H9 (cell line): ENCODE measurements around the gene CAV3. TPM values are rescaled to one million over a fixed set of nuclear protein-coding genes. Genes with fewer than 3 reads are reported as not detected.

Experiments used
- DNase-seq: peaks from one replicate; pipeline ENCODE4 v3.0.0-alpha.2; 2017
- H2AFZ ChIP-seq: one replicate; pipeline ENCODE4 v1.6.1; 2013; ENCODE audit warnings: mild to moderate bottlenecking, low read length, control low read depth, moderate library complexity
- H2AK5ac ChIP-seq: 2 replicates; pipeline ENCODE4 v1.6.1; 2013; ENCODE audit warnings: low read length, control low read depth, mixed read lengths; ENCODE audit not compliant: insufficient read length
- H2BK120ac ChIP-seq: one replicate; pipeline ENCODE4 v1.6.1; 2013; ENCODE audit warnings: low read depth, mild to moderate bottlenecking, low read length, control low read depth, inconsistent platforms; ENCODE audit not compliant: poor library complexity, severe bottlenecking
- H2BK12ac ChIP-seq: 2 replicates; pipeline ENCODE4 v1.6.1; 2013; ENCODE audit warnings: low read length, control low read depth, mixed read lengths, low read depth; ENCODE audit not compliant: insufficient read length
- H2BK15ac ChIP-seq: 2 replicates; pipeline ENCODE4 v1.6.1; 2013; ENCODE audit warnings: low read depth, low read length, control low read depth
- H2BK20ac ChIP-seq: one replicate; pipeline ENCODE4 v1.6.1; 2013; ENCODE audit warnings: low read depth, mild to moderate bottlenecking, low read length, control low read depth, inconsistent platforms; ENCODE audit not compliant: poor library complexity, severe bottlenecking
- H2BK5ac ChIP-seq: 2 replicates; pipeline ENCODE4 v1.6.1; 2013; ENCODE audit warnings: low read length, control low read depth, mixed read lengths; ENCODE audit not compliant: insufficient read length
- H3K14ac ChIP-seq: 2 replicates; pipeline ENCODE4 v1.6.1; 2013; ENCODE audit warnings: low read length, control low read depth; ENCODE audit not compliant: insufficient read depth
- H3K18ac ChIP-seq: 2 replicates; pipeline ENCODE4 v1.6.1; 2013; ENCODE audit warnings: low read depth, mild to moderate bottlenecking, mixed read lengths, low read length, control low read depth; ENCODE audit not compliant: insufficient read length
- H3K23ac ChIP-seq: 2 replicates; pipeline ENCODE4 v1.6.1; 2013; ENCODE audit warnings: low read length, control low read depth, mixed read lengths, low read depth; ENCODE audit not compliant: insufficient read length
- H3K23me2 ChIP-seq: 2 replicates; pipeline ENCODE4 v1.6.1; 2013; ENCODE audit warnings: low read depth, mild to moderate bottlenecking, mixed read lengths, low read length, control low read depth; ENCODE audit not compliant: insufficient read length, poor library complexity, severe bottlenecking
- H3K27ac ChIP-seq: 2 replicates; pipeline ENCODE4 v1.5.1; 2013; ENCODE audit warnings: low read length, control low read depth, mixed read lengths, low read depth; ENCODE audit not compliant: insufficient read length
- H3K27me3 ChIP-seq: 2 replicates; pipeline ENCODE4 v1.6.1; 2013; ENCODE audit warnings: low read length, control low read depth, inconsistent platforms; ENCODE audit not compliant: insufficient read depth
- H3K4ac ChIP-seq: 2 replicates; pipeline ENCODE4 v1.6.1; 2013; ENCODE audit warnings: low read depth, mild to moderate bottlenecking, control low read depth, inconsistent platforms, low read length, moderate library complexity
- H3K4me1 ChIP-seq: 2 replicates; pipeline ENCODE4 v1.6.1; 2013; ENCODE audit warnings: low read length, control low read depth, inconsistent platforms; ENCODE audit not compliant: insufficient read depth
- H3K4me2 ChIP-seq: 2 replicates; pipeline ENCODE4 v1.6.1; 2013; ENCODE audit warnings: low read length, control low read depth, mixed read lengths; ENCODE audit not compliant: insufficient read length, insufficient read depth
- H3K56ac ChIP-seq: 2 replicates; pipeline ENCODE4 v1.6.1; 2013; ENCODE audit warnings: low read depth, mild to moderate bottlenecking, mixed read lengths, low read length, control low read depth; ENCODE audit not compliant: insufficient read length
- H3K79me1 ChIP-seq: 2 replicates; pipeline ENCODE4 v1.6.1; 2013; ENCODE audit warnings: low read depth, mild to moderate bottlenecking, moderate library complexity, low read length, control low read depth, inconsistent platforms; ENCODE audit not compliant: insufficient read depth, poor library complexity, severe bottlenecking
- H3K79me2 ChIP-seq: 2 replicates; pipeline ENCODE4 v1.6.1; 2013; ENCODE audit warnings: low read length, control low read depth, inconsistent platforms; ENCODE audit not compliant: insufficient read depth
- H3K9ac ChIP-seq: 2 replicates; pipeline ENCODE4 v1.6.1; 2013; ENCODE audit warnings: low read length, control low read depth, mixed read lengths; ENCODE audit not compliant: insufficient read length; ENCODE audit errors: extremely low read depth
- H3K9me3 ChIP-seq: one replicate; pipeline ENCODE4 v1.6.1; 2013; ENCODE audit warnings: low read depth, low read length, inconsistent platforms; ENCODE audit not compliant: control insufficient read depth
- H3T11ph ChIP-seq: one replicate; pipeline ENCODE4 v1.6.1; 2013; ENCODE audit warnings: mild to moderate bottlenecking, low read length, control low read depth, inconsistent platforms
- H4K20me1 ChIP-seq: one replicate; pipeline ENCODE4 v1.6.1; 2013; ENCODE audit not compliant: control insufficient read depth, insufficient read length, insufficient read depth
- H4K5ac ChIP-seq: 2 replicates; pipeline ENCODE4 v1.6.1; 2013; ENCODE audit warnings: low read depth, mild to moderate bottlenecking, mixed read lengths, low read length, control low read depth; ENCODE audit not compliant: insufficient read length
- H4K8ac ChIP-seq: replicated peaks from 2 replicates; pipeline ENCODE4 v1.6.1; 2013; ENCODE audit warnings: low read length, control low read depth, mixed read lengths, low read depth; ENCODE audit not compliant: insufficient read length
- H4K91ac ChIP-seq: 2 replicates; pipeline ENCODE4 v1.6.1; 2013; ENCODE audit warnings: low read depth, mild to moderate bottlenecking, moderate library complexity, mixed read lengths, low read length, control low read depth; ENCODE audit not compliant: insufficient read length
- H3K27ac Mint-ChIP-seq, 3 experiments: 2 replicates in 2 of 3; 3 replicates in 1 of 3; pipeline ENCODE4 v1.8.0; 2020 to 2021; ENCODE audit warnings: mixed read lengths in 3 of 3, mild to moderate bottlenecking in 1 of 3, moderate library complexity in 1 of 3
- H3K27me3 Mint-ChIP-seq: 2 replicates; pipeline ENCODE4 v1.8.0; 2021; ENCODE audit warnings: low read depth, mild to moderate bottlenecking, moderate library complexity, mixed read lengths
- H3K36me3 Mint-ChIP-seq, 3 experiments: 2 replicates in 2 of 3; 3 replicates in 1 of 3; pipeline ENCODE4 v1.8.0; 2020 to 2021; ENCODE audit warnings: low read depth in 3 of 3, mixed read lengths in 3 of 3; ENCODE audit not compliant: insufficient read depth in 1 of 3
- H3K4me1 Mint-ChIP-seq, 2 experiments: 2 replicates each; pipeline ENCODE4 v1.8.0; 2020; ENCODE audit warnings: mixed read lengths in 2 of 2
- H3K4me3 Mint-ChIP-seq, 2 experiments: 2 replicates in 1 of 2; 3 replicates in 1 of 2; pipeline ENCODE4 v1.8.0; 2020 to 2021; ENCODE audit warnings: mild to moderate bottlenecking in 2 of 2, mixed read lengths in 2 of 2, moderate library complexity in 1 of 2
- H3K9me3 Mint-ChIP-seq, 2 experiments: 2 replicates in 1 of 2; 3 replicates in 1 of 2; pipeline ENCODE4 v1.8.0; 2020; ENCODE audit warnings: mild to moderate bottlenecking in 2 of 2, mixed read lengths in 2 of 2, moderate library complexity in 1 of 2
- CTCF ChIP-seq: fragments of 200-600 bp; sonication (generic); conservative IDR thresholded peaks from 3 replicates; pipeline ENCODE4 v1.8.0; 2021; ENCODE audit warnings: antibody characterized with exemption, mild to moderate bottlenecking
- WGBS: extraction: QIAGEN DNeasy Blood & Tissue Kit; methylation state at CpG from one replicate; pipeline ENCODE4 v1.1.7; 2013; ENCODE audit warnings: missing lambda C conversion rate, low lambda C conversion rate, mixed read lengths; ENCODE audit not compliant: insufficient read length; ENCODE audit errors: extremely low coverage; 5-methylcytosine and 5-hydroxymethylcytosine counted together
- total RNA-seq: library from RNA; stranded (reverse); gene quantifications from 2 replicates; pipeline ENCODE4 v1.2.1, GENCODE V29; 2021

CAV3 gene
- total RNA-seq, 1 experiment from 2014 or later, result not detected

- Histone ChIP-seq H2BK12ac (no peak overlapping the region), H3K56ac (no peak overlapping the region), H2BK15ac (no peak overlapping the region), H3K79me1 (no peaks in the 10 kb centered on the region), H3K18ac (no peak overlapping the region), H4K91ac (no peak overlapping the region), H3K4me2 (no peak overlapping the region), H2AFZ (no peak overlapping the region), H4K20me1 (no peaks in the 10 kb centered on the region), H2AK5ac (no peak overlapping the region), H3K27ac (no peak overlapping the region), H3K9me3 (no peaks in the 10 kb centered on the region), H4K5ac (no peak overlapping the region), H4K8ac (no peak overlapping the region), H3K79me2 (no peaks in the 10 kb centered on the region), H3K14ac (no peak overlapping the region), H3K4ac (no peak overlapping the region), H3K27me3 (peaks cover 13% of the 10 kb centered on the region; the same call in 1 of the 2 replicates), H2BK5ac (no peak overlapping the region), H3T11ph (no peak overlapping the region), H3K23me2 (peaks cover 4% of the 10 kb centered on the region), H3K23ac (no peak overlapping the region), H2BK20ac (no peak overlapping the region), H2BK120ac (no peak overlapping the region), H3K4me1 (peaks cover 2% of the 10 kb centered on the region; the same call in 1 of the 2 replicates), H3K9ac (no peak overlapping the region)
- H3K36me3 Mint-ChIP-seq, result no peaks in the 10 kb centered on the region; a peak in 2 of 7 replicates
- DNase-seq, result no peak
- no peak for TF ChIP-seq CTCF
- no peak overlapping the region for H3K27ac Mint-ChIP-seq
- peaks cover 27 to 29% of the 10 kb centered on the region in 2 experiments for H3K4me1 Mint-ChIP-seq
- peak overlapping the region in 1 of 2 experiments; percentile 41; a peak in 1 of 5 replicates for H3K4me3 Mint-ChIP-seq
- H3K27me3 Mint-ChIP-seq, result peaks cover 77% of the 10 kb centered on the region
- WGBS, result no CpG with 5 or more reads among the region's 37 CpGs
- no peaks in the 10 kb centered on the region for H3K9me3 Mint-ChIP-seq
These were observed 33.7 kb downstream of the CAV3 start for GRCh38 chr3:8767256-8767666.
